ENCODE data around the gene DCC.

- TF ChIP-seq CTCF (IDR thresholded peaks at IDR 0.05 in 8 of 11, conservative IDR thresholded peaks at IDR 0.05 in 3 of 11) (no peak), POLR2AphosphoS5 (IDR thresholded peaks at IDR 0.05) (no peak), POLR2A (IDR thresholded peaks at IDR 0.05) (no peak)
Observed at GRCh38 chr18:52523566-52523965, 183.6 kb downstream of the DCC start.

Data from spleen (tissue), 7 donors.